Smooth muscle cell of the brain vasculature (primary cell): Measurements from ENCODE around the gene KPTN.

ENCODE experiments used
- DNase-seq: peaks from one replicate; pipeline ENCODE4 v3.0.0-alpha.2; 2012; ENCODE audit warnings: low read depth, low spot score

The KPTN gene

GRCh38 chr19:47469719-47470118, 14.3 kb downstream of the KPTN start:
- DNase-seq = no peak

DNA sequence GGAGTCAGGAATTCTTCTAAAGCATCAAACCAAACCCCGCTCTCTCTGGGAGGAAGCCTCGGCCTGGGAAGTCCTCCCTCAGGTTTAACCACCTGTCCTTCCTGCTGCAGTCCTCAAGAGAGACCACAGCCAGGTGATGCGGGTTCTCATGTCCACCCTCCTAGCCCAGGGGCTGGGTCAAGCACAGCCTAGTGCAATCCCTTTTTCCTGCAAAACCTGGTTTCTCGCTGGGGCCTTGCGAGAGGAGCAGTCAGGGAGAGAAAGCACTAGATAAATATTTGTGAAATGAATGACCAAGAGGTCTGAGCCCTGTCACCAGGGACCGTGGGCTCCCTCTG, 14.7 kb downstream of the KPTN start:
- no peak for DNase-seq

GRCh38 chr19:47467914-47468313, 16.1 kb downstream of the KPTN start:
- no peak for DNase-seq

GRCh38 chr19:47465957-47466356, 18.1 kb downstream of the KPTN start:
- no peak for DNase-seq

GRCh38 chr19:47464675-47465419, 19.2 kb downstream of the KPTN start:
- no peak for DNase-seq

DNA sequence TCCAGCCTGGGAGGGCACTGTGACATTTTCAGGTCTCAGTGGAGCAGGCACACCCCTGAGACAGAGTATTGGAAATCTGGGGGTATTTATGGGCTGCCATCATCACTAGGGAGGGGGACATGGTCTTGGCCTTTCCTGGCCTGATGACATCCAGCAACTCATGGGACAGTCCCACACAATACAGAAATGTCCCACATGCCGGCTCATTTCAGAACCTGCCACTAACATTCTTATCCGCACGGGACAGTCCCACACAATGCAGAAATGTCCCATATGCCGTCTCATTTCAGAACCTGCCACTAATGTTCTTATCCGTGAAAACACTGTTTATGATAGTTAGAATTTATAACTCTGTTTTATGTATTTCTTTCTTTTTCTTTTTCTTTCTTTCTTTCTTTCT, 22.1 kb downstream of the KPTN start:
- no peak for DNase-seq

DNA sequence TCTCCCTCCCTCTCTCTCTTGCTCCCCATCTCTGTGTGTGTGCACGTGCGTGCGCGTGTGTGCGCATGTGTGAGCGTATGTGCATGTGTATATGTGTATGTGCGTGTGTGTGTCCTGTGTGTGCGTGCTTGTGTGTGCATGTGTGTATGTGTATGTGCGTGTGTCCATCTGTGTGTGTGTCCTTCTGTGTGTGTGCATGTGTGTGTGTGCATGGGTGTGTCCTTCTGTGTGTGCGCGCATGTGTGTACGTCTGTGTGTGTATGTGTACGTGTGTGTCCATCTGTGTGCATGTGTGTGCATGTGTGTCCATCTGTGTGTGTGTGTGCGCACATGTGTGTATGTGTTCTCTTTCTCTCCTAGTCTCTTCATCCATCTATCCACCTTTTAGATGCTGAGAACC, 24.5 kb downstream of the KPTN start:
- DNase-seq = no peak

GRCh38 chr19:47458672-47459071, 25.3 kb downstream of the KPTN start:
- DNase-seq = no peak

DNA sequence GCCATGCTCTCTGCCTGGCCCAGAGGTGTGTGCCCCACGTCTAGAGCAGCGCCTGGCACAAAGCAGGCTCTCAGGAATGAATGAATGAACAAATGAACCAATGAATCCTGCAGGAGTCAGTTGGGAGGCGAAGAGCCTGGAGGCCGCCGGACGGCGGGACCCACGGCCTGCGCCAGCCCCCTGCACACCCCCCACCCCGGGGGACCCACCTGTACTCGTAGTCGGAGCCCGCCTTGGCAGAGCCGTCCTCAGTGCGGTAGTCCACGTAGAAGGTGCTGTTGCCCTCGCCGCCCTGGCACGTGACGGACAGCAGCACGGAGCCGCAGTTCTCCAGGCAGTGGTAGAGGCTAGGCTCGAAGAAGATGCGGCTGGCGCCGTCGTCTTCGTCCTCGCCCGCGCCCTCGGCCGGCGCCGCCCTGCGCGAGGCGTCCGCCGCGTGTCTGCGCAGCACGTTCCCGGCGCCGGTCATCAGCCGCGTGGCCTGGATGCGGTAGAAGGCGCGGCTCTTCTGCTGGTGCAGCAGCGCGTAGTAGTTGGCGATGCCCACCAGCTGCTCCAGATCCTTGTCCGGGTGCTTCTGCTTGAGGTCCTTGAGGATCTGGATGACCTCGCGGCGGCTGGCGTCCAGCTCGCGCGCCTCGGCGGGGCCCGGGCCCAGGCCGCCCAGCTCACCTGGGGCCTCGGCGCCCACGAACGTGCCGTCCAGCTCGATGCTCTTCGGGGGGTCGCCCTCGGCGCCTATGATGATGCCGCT, 27.1 kb downstream of the KPTN start:
- DNase-seq = no peak

- no peak for DNase-seq
These were observed 33.5 kb downstream of the KPTN start for GRCh38 chr19:47450478-47450877.

DNA sequence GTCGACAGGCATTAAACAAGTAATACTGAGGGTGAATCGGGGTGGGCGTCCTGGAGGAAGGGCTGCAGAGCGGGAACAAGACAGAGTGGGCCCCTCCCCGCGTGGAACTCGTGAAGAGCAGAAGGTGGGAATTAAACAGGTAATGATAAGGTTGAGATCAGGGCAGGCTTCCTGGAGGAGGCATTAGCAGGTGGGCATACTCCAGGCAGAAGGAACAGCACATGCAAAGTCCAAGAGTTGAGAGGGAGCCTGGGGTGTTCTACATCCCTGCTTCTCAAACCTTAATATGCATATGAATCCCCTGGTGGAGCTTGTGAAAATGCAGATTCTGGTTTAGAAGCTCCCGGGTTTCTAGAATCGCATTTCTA, 35.7 kb downstream of the KPTN start:
- no peak for DNase-seq

- DNase-seq = no peak
These were observed 36.3 kb downstream of the KPTN start for GRCh38 chr19:47447470-47448359.

DNA sequence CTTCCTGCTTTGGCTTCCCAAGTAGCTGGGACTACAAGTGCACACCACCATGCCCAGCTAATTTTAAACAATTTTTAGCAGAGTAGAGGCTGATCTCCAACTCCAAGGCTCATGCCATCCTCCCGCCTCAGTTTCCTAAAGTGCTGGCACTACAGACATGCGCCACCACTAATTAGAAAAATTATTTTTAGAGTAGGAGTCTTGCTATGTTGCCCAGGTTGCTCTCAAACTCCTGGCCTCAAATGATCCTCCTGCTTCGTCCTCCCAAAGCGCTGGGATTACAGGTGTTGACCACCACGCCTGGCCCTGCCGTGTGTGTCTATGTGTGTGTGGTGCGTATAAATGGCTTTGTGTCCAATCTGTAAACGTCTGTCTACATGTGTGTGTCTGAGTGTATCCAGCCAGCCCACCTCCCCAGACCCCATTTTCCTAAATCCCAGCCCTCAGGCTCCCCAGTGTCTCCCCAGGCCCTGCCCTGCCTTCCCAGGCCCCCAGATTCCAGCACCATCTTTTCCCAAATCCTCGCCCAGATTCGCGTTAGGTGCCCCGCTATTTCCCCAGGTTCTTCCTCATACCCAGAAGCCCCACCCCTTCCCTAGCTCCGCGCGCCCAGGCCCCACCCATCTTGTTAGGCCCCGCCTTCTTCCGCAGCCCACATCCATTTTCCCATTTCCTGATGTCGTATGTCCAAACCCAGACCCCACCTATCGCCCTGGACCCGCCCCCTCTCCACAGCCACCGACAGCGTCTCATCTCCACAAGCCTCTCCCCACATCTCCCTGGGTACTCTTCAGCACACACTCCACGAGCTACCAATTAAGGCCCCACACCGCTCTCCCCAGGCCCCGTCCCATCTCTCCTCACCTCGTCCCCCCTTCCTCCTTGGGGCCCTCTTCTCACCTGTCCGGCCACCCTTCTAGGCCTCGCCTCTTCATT, 37.2 kb downstream of the KPTN start:
- DNase-seq = no peak

- DNase-seq = no peak
These were observed 38.0 kb downstream of the KPTN start for GRCh38 chr19:47445937-47446402.

- no peak for DNase-seq
These were observed 38.5 kb downstream of the KPTN start for GRCh38 chr19:47445527-47445926.

DNA sequence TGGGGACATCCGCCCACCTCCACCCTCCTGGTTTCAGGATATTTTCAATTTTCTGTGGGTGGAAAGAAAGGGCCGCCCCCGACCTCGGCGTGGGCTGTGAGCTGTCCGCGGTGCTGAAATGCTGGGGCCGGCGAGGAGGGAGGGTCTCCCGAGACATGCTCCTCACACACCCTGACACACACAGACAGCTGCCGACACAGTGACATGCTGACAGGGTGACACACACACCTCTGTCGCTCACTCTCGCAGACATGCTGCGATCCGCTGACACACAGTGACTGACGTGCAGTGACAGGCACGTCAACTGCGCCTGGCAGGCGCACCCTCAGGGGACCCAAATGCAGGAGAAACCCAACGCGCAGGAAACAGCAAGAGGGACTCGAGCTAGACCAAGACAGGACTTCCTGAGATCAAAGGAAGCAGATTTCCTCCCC, 39.6 kb downstream of the KPTN start:
- DNase-seq = no peak

- no peak for DNase-seq
These were observed 40.7 kb downstream of the KPTN start for GRCh38 chr19:47443331-47443730.

- no peak for DNase-seq
These were observed 45.2 kb downstream of the KPTN start for GRCh38 chr19:47438793-47439220.

GRCh38 chr19:47437500-47437899, 46.5 kb downstream of the KPTN start:
- no peak for DNase-seq

GRCh38 chr19:47436712-47437401, 47.2 kb downstream of the KPTN start:
- DNase-seq = no peak
